ENCODE measurements around the gene ABAT.

Gene ABAT

DNA sequence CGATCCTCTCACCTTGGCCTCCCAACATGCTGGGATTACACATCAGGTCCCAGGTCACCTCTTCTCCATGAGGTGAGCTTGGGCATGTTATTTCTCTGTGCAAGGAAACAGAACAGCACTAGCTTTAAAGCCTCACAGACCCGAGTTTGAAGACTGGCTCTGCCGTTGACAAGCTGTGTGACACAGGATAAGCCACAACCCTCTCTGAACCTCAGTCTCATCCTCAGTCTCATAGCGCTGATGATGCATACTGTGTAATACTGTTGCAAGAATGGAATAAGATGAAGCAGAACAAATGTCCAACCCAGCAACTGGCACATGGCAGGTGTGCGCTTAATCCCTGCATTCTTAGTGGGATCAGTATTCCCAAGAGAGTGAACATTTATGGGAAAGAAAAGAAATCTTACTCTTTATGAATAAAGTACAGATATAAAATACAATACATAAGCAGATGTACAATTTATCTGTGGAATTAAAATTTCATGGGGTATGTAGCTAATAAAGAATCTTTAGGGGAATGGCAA is 43.5 kb downstream of the ABAT start:
- Histone ChIP-seq H3K36me3 (ENCODE audit: control insufficient read depth, insufficient read depth, low read length) (no peaks in the 10 kb centered on the region), H3K27ac (ENCODE audit: low read depth, low read length, severe bottlenecking) (no peak overlapping the region), H3K4me3 (ENCODE audit: extremely low read depth, insufficient read depth, low read length, poor library complexity, severe bottlenecking) (no peak overlapping the region), H3K9me3 (ENCODE audit: control insufficient read depth, low read length) (no peaks in the 10 kb centered on the region), H3K4me1 (ENCODE audit: control insufficient read depth, insufficient read depth, low read length, poor library complexity, severe bottlenecking) (peaks cover 7% of the 10 kb centered on the region)
- WGBS, 2 experiments (ENCODE audit: insufficient coverage in 2 of 2), result 81 to 96% methylated on average over 3 of the region's 5 CpGs

DNA sequence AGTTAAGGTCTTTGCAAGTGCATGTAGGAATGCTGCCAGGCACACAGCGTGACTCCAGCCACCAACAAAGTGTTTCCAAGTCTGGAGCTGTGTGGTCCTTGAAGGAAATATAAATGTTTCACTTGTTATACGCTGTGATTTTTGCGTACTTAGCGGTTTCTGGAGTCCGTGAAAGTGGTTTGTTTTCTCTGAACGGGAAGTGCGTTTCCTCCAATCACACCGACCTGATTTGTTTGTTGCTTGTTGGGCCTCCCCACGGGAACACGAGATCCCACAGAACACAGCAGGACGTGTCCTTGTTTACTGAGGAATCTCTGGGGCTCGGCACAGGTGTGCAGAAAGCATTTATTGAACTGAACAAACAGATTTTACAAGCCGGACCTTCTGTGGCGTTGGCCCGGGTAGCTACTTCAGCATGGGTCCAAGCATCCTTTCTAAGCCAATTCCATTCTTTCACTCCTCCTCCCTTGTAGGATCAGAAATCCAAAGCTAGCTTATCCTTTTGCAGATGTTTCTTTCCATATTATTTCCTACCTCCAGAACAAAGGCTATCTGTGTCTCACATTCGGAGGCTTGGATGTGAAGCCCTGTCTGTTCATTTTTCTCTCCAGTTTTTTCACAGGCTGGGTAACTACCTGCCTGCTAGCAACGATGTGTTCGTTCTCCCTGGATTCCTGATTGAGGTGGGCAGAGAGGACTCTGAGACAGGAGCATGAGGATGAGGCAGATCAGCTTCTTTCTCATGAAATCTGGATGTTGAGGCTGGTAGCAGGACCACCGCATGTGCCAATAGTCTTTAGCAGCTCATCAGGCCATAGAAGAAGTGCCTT is 44.6 kb downstream of the ABAT start:
- 86 to 91% methylated on average over 19 of the region's 19 CpGs for WGBS, 2 experiments (ENCODE audit: insufficient coverage in 2 of 2)
- H3K4me1 ChIP-seq (ENCODE audit: control insufficient read depth, insufficient read depth, low read length, poor library complexity, severe bottlenecking), result peaks cover 5% of the 10 kb centered on the region
- H3K9me3 ChIP-seq (ENCODE audit: control insufficient read depth, low read length), result no peaks in the 10 kb centered on the region
- H3K4me3 ChIP-seq (ENCODE audit: extremely low read depth, insufficient read depth, low read length, poor library complexity, severe bottlenecking), result no peak overlapping the region
- H3K36me3 ChIP-seq (ENCODE audit: control insufficient read depth, insufficient read depth, low read length), result no peaks in the 10 kb centered on the region
- H3K27ac ChIP-seq (ENCODE audit: low read depth, low read length, severe bottlenecking), result no peak overlapping the region

DNA sequence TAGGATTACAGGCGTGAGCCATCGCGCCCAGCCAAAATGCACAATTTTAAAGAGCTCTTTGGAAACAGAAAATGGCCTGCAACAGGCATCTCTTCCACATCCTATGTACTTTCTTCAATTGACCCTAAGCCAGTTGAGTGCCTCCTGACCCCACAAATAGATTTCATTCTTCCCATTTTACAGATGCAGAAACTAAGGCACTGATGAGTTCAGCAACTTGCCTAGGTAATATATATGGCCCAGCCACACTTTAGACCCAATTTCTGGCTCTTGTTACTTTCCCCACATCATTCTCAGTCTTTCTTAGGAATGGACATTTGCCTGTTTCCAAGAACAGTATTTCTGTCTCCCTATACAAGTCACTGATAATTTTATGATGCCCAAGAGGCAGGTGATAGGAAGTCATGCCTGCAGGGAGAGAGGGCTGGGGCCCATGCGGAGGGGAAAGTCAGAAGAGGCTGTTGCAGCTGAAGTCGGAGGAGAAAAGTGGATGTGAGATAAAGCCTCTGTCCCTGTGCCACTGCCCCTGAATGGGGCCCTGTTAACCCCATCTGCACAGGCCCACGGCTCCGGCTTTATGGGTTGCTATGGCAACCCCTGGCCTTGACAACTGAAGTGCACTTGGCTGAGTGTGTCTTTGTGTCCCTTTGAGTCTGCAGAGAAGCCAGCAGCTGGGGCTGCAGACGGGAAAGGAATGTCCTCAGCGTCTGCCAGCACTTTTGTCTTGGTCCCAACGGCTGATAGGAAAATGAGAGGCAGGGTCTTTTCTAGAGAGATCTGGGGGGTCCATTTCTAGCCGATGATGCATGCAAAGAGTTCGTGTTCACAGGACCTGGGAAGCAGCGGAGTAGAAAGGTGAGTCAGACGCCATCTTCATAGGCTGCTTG is 45.9 kb downstream of the ABAT start:
- H3K27ac ChIP-seq (ENCODE audit: low read depth, low read length, severe bottlenecking), result peak overlapping the region; percentile 52
- no peaks in the 10 kb centered on the region for H3K36me3 ChIP-seq (ENCODE audit: control insufficient read depth, insufficient read depth, low read length)
- H3K9me3 ChIP-seq (ENCODE audit: control insufficient read depth, low read length), result no peaks in the 10 kb centered on the region
- 48 to 65% methylated on average over 13 to 14 of the region's 14 CpGs for WGBS, 2 experiments (ENCODE audit: insufficient coverage in 2 of 2)
- peaks cover 5% of the 10 kb centered on the region for H3K4me1 ChIP-seq (ENCODE audit: control insufficient read depth, insufficient read depth, low read length, poor library complexity, severe bottlenecking)
- no peak overlapping the region for H3K4me3 ChIP-seq (ENCODE audit: extremely low read depth, insufficient read depth, low read length, poor library complexity, severe bottlenecking)

DNA sequence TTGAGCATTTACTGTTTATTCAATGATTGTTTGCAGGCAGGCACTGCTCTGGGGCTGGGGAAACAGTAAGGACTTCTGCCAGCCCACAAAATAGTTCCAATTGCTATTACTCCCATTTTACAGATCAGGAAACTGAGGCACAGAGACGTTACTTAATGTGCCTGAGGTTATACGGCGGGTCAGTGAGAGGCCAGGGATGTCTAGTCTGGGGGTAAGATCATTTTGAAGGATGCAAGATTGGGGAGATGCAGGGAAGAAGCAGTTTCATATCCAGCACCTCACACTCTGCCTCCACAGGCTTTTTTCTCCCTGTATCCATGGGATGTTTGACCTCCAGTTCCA is 46.5 kb downstream of the ABAT start:
- Histone ChIP-seq H3K27ac (ENCODE audit: low read depth, low read length, severe bottlenecking) (peak overlapping the region; percentile 43), H3K4me3 (ENCODE audit: extremely low read depth, insufficient read depth, low read length, poor library complexity, severe bottlenecking) (no peak overlapping the region), H3K9me3 (ENCODE audit: control insufficient read depth, low read length) (no peaks in the 10 kb centered on the region), H3K4me1 (ENCODE audit: control insufficient read depth, insufficient read depth, low read length, poor library complexity, severe bottlenecking) (peaks cover 5% of the 10 kb centered on the region), H3K36me3 (ENCODE audit: control insufficient read depth, insufficient read depth, low read length) (no peaks in the 10 kb centered on the region)
- WGBS, 2 experiments (ENCODE audit: insufficient coverage in 2 of 2), result 93% methylated on average over 3 of the region's 3 CpGs; no CpG with 5 or more reads in 1 of the 2 experiments

DNA sequence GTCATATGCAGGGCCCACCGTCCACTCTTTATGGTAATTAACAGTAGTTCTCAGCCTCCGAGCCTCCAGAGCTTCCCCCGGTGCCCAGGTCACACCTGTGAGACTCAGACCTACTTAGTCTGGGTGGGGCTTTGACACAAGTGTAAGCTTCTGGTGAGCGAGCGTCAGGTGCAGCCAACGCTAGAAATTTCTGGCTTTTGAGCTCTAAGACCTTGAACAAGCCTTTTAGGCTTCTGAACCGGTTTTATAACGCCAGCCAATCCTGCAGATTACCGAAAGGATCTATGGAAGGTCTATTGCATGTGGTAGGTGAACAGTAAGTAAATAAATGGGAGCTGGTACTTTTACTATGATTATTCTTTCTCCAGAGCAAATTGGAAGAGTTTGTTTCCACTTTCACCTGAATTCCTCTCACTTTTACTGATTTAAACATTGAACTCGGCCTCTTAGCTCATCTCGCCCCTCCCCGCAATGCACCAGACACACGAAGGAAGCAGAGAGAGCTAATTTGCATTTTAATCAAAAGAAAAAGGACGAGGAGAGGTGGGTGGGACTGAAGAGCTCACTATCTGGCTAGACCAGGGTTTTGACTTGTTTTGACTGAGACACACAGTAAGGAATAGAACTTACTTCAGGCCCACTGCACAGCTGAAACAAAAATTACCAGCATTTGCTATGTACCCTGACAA is 47.1 kb downstream of the ABAT start:
- Histone ChIP-seq H3K36me3 (ENCODE audit: control insufficient read depth, insufficient read depth, low read length) (no peaks in the 10 kb centered on the region), H3K4me1 (ENCODE audit: control insufficient read depth, insufficient read depth, low read length, poor library complexity, severe bottlenecking) (peaks cover 5% of the 10 kb centered on the region), H3K4me3 (ENCODE audit: extremely low read depth, insufficient read depth, low read length, poor library complexity, severe bottlenecking) (no peak overlapping the region), H3K9me3 (ENCODE audit: control insufficient read depth, low read length) (no peaks in the 10 kb centered on the region), H3K27ac (ENCODE audit: low read depth, low read length, severe bottlenecking) (peak overlapping the region; percentile 43)
- 73 to 78% methylated on average over 9 of the region's 14 CpGs for WGBS, 2 experiments (ENCODE audit: insufficient coverage in 2 of 2)

DNA sequence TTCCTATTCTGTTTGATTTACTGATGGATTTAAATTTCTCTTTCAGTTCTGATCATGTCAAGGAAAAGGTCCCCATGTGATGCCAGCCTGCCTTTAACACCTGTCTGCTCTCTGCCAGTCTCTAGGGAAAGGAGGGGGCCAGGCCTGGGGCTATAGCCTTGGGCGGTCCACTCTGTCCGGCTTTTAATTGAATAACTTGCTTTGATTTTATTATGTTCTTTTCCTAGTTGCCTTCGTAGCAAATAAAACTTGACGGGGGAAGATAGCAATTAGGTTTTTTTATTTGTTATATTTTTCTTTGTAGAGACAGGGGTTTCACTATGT is 47.6 kb downstream of the ABAT start:
- Histone ChIP-seq H3K4me1 (ENCODE audit: control insufficient read depth, insufficient read depth, low read length, poor library complexity, severe bottlenecking) (peaks cover 5% of the 10 kb centered on the region), H3K9me3 (ENCODE audit: control insufficient read depth, low read length) (no peaks in the 10 kb centered on the region), H3K27ac (ENCODE audit: low read depth, low read length, severe bottlenecking) (no peak overlapping the region), H3K36me3 (ENCODE audit: control insufficient read depth, insufficient read depth, low read length) (no peaks in the 10 kb centered on the region), H3K4me3 (ENCODE audit: extremely low read depth, insufficient read depth, low read length, poor library complexity, severe bottlenecking) (no peak overlapping the region)
- 92 to 100% methylated on average over 1 to 2 of the region's 4 CpGs for WGBS, 2 experiments (ENCODE audit: insufficient coverage in 2 of 2)

DNA sequence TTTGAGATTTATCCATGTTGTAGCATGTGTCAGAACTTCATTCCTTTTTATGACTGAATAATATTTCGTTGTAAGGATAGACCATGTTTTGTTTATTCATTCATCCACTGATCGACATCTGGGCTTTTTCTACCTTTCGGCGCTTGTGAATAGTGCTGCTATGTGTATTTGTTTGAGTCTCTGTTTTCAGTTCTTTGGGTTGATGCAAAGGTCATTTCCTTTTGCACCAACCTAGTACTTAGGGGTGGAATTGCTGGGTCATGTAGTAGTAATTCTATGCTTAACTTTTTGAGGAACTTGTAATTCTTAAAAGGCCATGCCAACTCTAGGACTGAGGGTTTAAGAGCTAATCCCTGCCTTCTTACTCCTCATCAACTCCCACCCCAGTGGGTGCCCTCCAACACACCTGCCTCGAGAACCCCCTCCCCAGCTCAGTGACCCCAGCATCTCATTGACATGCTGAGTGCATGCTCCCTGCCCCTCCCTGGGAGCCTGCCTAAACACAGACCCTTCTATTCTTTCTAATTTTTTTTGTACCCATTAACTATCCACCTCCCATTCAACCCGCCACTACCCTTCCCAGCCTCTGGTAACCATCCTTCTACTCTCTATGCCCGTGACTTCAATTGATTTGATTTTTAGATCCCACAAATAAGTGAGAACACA is 51.2 kb downstream of the ABAT start:
- 80 to 98% methylated on average over 2 to 5 of the region's 7 CpGs for WGBS, 2 experiments (ENCODE audit: insufficient coverage in 2 of 2)
- Histone ChIP-seq H3K4me3 (ENCODE audit: extremely low read depth, insufficient read depth, low read length, poor library complexity, severe bottlenecking) (no peak overlapping the region), H3K27ac (ENCODE audit: low read depth, low read length, severe bottlenecking) (no peak overlapping the region), H3K36me3 (ENCODE audit: control insufficient read depth, insufficient read depth, low read length) (no peaks in the 10 kb centered on the region), H3K9me3 (ENCODE audit: control insufficient read depth, low read length) (no peaks in the 10 kb centered on the region), H3K4me1 (ENCODE audit: control insufficient read depth, insufficient read depth, low read length, poor library complexity, severe bottlenecking) (peaks cover 2% of the 10 kb centered on the region)

DNA sequence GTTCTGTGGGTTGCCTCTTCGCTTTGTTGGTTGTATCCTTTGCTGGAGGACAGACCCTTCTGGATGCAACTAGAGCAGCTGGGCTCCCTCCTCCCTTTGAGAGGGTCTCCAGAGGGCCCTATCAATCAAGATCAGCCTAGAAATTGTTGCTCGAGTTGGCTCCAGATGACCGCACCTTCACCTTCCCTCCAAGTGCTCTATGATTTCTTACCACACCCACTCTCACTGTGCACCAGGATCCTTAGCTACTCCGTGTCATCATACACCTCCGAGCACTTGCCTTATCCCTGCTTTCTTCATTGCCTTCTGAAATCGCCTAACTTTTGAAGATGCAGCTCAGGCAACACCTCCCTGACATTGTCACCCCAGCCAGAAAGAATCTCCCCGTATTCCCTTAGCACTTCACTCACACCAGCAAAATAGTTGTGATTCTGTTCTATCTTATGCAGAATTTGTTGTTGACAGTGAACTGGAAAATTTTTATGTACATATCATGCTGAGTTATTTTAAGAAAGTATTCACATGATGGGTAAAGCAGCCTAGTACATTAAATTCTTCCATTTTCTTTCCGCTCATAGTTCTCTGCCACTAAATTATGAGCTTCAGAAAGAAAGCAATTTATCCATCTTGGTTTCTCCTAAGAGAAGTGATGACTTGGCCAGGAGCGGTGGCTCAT is 52.9 kb downstream of the ABAT start:
- no peaks in the 10 kb centered on the region for H3K36me3 ChIP-seq (ENCODE audit: control insufficient read depth, insufficient read depth, low read length)
- no peak overlapping the region for H3K27ac ChIP-seq (ENCODE audit: low read depth, low read length, severe bottlenecking)
- WGBS, 2 experiments (ENCODE audit: insufficient coverage in 2 of 2), result 82 to 86% methylated on average over 7 to 8 of the region's 9 CpGs
- no peaks in the 10 kb centered on the region for H3K9me3 ChIP-seq (ENCODE audit: control insufficient read depth, low read length)
- no peak overlapping the region for H3K4me3 ChIP-seq (ENCODE audit: extremely low read depth, insufficient read depth, low read length, poor library complexity, severe bottlenecking)
- no peaks in the 10 kb centered on the region for H3K4me1 ChIP-seq (ENCODE audit: control insufficient read depth, insufficient read depth, low read length, poor library complexity, severe bottlenecking)

DNA sequence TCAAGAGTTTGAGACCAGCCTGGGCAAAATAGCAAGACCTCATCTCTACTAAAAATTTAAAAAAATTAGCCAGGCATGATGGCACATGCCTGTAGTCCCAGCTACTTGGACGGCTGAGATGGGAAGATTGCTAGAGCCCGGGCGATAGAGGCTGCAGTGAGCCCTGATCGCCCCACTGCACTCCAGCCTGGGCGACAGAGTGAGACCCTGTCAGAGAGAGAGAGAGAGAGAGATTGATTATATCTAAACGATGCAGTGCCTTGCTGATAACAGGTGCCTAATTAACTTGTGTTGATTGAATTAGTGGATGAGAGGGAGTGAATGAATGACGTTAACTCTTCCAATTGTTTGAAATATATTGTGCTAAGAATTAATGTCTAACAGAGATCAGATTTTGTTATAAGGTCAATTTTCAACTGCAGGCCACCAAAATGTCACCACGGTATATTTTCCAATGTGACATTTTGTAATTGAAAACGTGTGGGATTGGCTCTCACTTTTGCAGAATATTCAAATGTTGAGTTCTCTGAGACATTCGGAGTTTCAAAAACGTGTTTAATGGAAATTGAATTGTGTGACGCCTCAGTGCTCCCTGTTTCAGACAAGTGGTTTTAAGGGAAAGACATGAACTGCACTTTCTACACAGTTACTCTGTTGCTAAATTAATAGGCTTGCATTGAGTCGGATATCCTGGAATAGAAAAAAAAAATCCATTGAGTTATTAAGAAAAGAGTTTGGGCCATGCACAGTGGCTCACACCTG is 53.6 kb downstream of the ABAT start:
- H3K36me3 ChIP-seq (ENCODE audit: control insufficient read depth, insufficient read depth, low read length), result no peaks in the 10 kb centered on the region

More for the DNA sequence above, 53.6 kb downstream of the ABAT start:
- 80 to 91% methylated on average over 11 to 12 of the region's 13 CpGs for WGBS, 2 experiments (ENCODE audit: insufficient coverage in 2 of 2)
- Histone ChIP-seq H3K4me3 (ENCODE audit: extremely low read depth, insufficient read depth, low read length, poor library complexity, severe bottlenecking) (no peak overlapping the region), H3K4me1 (ENCODE audit: control insufficient read depth, insufficient read depth, low read length, poor library complexity, severe bottlenecking) (no peaks in the 10 kb centered on the region), H3K9me3 (ENCODE audit: control insufficient read depth, low read length) (no peaks in the 10 kb centered on the region), H3K27ac (ENCODE audit: low read depth, low read length, severe bottlenecking) (no peak overlapping the region)

Measured in mesodermal cell (in vitro differentiated cells).